HG02973 (cell line): ENCODE data around the gene CHRNB1.

Experiments used
- ATAC-seq: cut with Tn5 transposase; IDR thresholded peaks from one replicate; pipeline ENCODE4 v1.9.1; 2021; ENCODE audit warnings: moderate library complexity; ENCODE audit not compliant: unreplicated experiment

CHRNB1 gene

GRCh38 chr17:7483255-7484066, 38.6 kb downstream of the CHRNB1 start:
- peak; percentile 33 for ATAC-seq

GRCh38 chr17:7484067-7484918, 39.4 kb downstream of the CHRNB1 start, which contains the start of gene POLR2A:
Gene POLR2A (plus strand): TSS chr17:7484366.
- ATAC-seq = peak; percentile 52

GRCh38 chr17:7484919-7485377, 40.1 kb downstream of the CHRNB1 start:
- ATAC-seq = no peak

DNA sequence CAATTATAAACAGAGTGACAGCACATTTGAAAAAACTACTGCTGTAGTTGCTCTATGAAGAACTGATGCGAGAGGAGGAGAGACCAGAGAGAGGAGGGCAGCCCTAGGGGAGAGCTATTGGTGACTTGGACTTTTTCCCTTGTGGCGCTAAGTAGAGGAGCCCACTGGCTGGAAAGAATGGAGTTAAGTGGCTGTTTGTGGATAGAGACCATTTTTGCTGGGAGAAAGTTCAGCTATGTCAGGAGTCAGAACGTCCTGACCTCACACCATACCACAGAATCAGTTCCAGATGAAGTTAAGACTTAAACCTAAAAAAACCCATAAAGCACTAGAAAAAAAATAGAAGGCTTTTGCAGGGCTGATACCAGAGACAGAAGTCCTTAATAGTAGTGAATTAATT, 41.3 kb downstream of the CHRNB1 start:
- ATAC-seq = no peak

- ATAC-seq = no peak
Observed at GRCh38 chr17:7490144-7490543, 45.3 kb downstream of the CHRNB1 start.

- ATAC-seq = no peak
Observed at GRCh38 chr17:7491583-7491982, 46.7 kb downstream of the CHRNB1 start.

- no peak for ATAC-seq
Observed at GRCh38 chr17:7493941-7494340, 49.1 kb downstream of the CHRNB1 start.

DNA sequence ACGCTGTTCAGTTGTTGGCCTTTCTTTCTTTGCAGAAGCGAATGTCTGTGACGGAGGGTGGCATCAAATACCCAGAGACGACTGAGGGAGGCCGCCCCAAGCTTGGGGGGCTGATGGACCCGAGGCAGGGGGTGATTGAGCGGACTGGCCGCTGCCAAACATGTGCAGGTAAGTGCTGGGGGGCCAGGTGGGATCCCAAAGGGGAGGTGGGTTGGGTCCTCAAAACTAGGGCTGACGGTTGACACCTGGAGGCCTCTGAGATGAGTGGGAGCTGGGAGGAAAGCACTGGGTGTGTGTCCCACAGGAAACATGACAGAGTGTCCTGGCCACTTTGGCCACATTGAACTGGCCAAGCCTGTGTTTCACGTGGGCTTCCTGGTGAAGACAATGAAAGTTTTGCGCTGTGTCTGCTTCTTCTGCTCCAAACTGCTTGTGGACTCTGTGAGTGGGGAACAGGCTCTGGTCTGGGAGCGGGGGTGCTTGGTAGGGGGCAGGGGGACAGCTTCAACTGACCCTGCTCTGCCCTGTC, 51.1 kb downstream of the CHRNB1 start:
- no peak for ATAC-seq

DNA sequence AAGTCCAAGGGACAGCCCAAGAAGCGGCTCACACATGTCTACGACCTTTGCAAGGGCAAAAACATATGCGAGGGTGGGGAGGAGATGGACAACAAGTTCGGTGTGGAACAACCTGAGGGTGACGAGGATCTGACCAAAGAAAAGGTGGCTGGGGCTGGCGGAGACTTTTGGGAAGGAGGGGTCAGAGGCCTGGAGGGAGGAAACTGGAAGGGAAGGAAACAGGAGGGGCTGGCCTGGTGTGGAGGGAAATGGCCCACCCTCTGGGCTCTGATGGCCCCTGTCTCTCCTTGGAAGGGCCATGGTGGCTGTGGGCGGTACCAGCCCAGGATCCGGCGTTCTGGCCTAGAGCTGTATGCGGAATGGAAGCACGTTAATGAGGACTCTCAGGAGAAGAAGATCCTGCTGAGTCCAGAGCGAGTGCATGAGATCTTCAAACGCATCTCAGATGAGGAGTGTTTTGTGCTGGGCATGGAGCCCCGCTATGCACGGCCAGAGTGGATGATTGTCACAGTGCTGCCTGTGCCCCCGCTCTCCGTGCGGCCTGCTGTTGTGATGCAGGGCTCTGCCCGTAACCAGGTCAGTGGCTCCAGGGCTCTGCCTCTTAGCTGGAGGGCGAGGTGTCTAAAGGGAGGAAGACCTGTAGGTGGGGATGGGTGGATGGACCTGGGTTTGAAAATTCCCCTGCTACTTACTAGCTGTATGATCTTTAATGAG, 51.8 kb downstream of the CHRNB1 start:
- ATAC-seq = no peak

GRCh38 chr17:7497228-7497627, 52.4 kb downstream of the CHRNB1 start:
- ATAC-seq = no peak

DNA sequence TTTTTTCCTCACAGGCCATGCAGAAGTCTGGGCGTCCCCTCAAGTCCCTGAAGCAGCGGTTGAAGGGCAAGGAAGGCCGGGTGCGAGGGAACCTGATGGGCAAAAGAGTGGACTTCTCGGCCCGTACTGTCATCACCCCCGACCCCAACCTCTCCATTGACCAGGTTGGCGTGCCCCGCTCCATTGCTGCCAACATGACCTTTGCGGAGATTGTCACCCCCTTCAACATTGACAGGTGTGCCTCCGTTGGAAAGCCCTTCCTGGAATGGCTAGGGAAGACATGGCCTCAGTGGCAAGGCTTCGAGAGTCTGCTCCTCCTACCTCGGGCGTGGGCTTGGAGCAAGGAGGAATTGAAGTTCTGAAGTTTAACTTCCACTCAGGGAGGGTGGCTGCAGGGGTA, 52.8 kb downstream of the CHRNB1 start:
- no peak for ATAC-seq

DNA sequence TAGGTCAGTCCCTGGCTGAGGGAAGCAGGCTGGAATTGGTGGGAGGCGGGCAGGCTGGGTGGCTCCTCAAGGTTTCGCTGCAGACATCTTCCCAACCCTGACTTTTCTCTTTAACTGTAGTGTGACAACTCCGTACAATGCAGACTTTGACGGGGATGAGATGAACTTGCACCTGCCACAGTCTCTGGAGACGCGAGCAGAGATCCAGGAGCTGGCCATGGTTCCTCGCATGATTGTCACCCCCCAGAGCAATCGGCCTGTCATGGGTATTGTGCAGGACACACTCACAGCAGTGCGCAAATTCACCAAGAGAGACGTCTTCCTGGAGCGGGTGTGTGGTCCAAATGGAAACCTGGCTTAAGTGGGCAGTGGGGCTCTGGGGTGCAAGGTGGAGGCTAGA, 54.3 kb downstream of the CHRNB1 start:
- ATAC-seq = no peak

GRCh38 chr17:7501729-7502128, 56.9 kb downstream of the CHRNB1 start:
- ATAC-seq = no peak

DNA sequence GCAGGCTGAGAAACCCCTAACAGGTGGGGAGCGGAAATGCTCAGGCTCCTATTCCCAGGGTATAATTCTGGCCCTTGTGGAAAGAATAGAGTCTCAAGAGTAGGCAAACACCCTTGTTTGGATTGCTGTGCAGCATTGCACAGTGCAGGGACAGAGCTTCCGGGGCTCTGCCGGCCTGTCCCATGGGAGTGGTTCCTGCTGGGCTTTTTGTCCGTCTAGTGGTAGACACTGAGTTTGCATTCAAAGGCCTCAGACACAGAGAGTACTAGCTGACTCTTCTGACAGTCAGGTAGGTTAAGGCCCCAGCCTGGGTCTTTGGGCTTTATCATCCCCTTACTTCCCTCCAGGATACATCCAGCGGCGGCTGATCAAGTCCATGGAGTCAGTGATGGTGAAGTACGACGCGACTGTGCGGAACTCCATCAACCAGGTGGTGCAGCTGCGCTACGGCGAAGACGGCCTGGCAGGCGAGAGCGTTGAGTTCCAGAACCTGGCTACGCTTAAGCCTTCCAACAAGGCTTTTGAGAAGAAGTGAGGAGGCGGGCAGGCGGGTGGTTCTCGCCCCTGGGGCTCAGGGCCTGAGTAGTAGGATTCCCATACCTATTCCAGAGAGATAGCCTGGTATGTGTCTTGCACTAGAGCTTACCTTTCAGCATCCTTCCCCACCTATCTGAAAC, 57.4 kb downstream of the CHRNB1 start:
- ATAC-seq = no peak

DNA sequence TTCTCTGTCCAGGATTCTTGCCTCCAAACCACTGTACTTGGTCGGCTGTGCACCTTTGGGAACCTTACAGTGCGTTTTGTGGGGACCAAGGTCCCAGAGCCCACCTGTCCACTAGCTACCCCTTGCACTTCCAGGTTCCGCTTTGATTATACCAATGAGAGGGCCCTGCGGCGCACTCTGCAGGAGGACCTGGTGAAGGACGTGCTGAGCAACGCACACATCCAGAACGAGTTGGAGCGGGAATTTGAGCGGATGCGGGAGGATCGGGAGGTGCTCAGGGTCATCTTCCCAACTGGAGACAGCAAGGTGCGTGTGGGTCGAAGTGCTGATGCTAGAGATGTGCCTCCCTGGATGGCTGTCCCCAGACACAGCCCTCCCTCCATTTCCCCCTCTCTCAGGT, 58.1 kb downstream of the CHRNB1 start:
- ATAC-seq = no peak

- no peak for ATAC-seq
Observed at GRCh38 chr17:7503521-7503920, 58.7 kb downstream of the CHRNB1 start.
